Peyer's patch (tissue), 4 donors: ENCODE measurements around the gene PGS1. TPM values are rescaled to one million over a fixed set of nuclear protein-coding genes. Genes with fewer than 3 reads are reported as not detected.

ENCODE experiments used
- DNase-seq, 3 donors: peaks; one replicate each; pipeline ENCODE4 v3.0.0-alpha.2; 2017 to 2019
- H3K27ac ChIP-seq, 4 donors: fragments of 200-600 bp; sonication (generic); one replicate each; pipeline ENCODE4 v1.5.1; 2016 to 2019
- H3K27me3 ChIP-seq, 2 donors: fragments of 200-600 bp; sonication (generic); one replicate each; pipeline ENCODE4 v1.5.1; 2019
- H3K36me3 ChIP-seq, 3 donors: fragments of 200-600 bp; sonication (generic); one replicate each; pipeline ENCODE4 v1.5.1; 2016 to 2019
- H3K4me1 ChIP-seq, 4 donors: fragments of 200-600 bp; sonication (generic); one replicate each; pipeline ENCODE4 v1.5.1; 2016 to 2019
- H3K4me3 ChIP-seq, 4 donors: fragments of 200-600 bp; sonication (generic); 1 replicate in 3 of 4; 2 replicates in 1 of 4; pipeline ENCODE4 v1.5.1; 2016 to 2019; ENCODE audit warnings: mild to moderate bottlenecking in 1 of 4
- H3K9me3 ChIP-seq, 4 donors: fragments of 200-600 bp; sonication (generic); one replicate each; pipeline ENCODE4 v1.5.1; 2016 to 2019; ENCODE audit warnings: mild to moderate bottlenecking in 1 of 4
- CTCF ChIP-seq, 6 experiments: fragments of 450-650 bp in 4 of 6; fragments of 200-600 bp in 2 of 6; sonication (generic) in 1 of 6; IDR thresholded peaks; one replicate each; pipeline ENCODE4 v1.5.1; 2017 to 2019; ENCODE audit warnings: antibody characterized with exemption in 6 of 6, mild to moderate bottlenecking in 3 of 6, moderate library complexity in 1 of 6
- POLR2A ChIP-seq, 2 donors: fragments of 450-650 bp; IDR thresholded peaks; one replicate each; pipeline ENCODE4 v1.5.1; 2017; ENCODE audit warnings: antibody characterized with exemption in 2 of 2, mild to moderate bottlenecking in 2 of 2, moderate library complexity in 2 of 2
- total RNA-seq, 4 donors: library from RNA; depleted of rRNA; stranded (reverse); fragments of >200 nt; gene quantifications; one replicate each; pipeline ENCODE4 v1.1.0, GENCODE V29; 2016

The PGS1 gene
- total RNA-seq, 4 donors from 2014 or later: 32.4 to 149 (median 116) TPM

GRCh38 chr17:78423961-78424675, 45.7 kb downstream of the PGS1 start:
- Histone ChIP-seq H3K4me1 (peaks cover 0 to 20% (median 3%) of the 10 kb centered on the region in 4 donors), H3K27ac (no peak overlapping the region), H3K27me3 (no peaks in the 10 kb centered on the region), H3K4me3 (no peak overlapping the region), H3K36me3 (peaks cover 0 to 67% (median 0%) of the 10 kb centered on the region in 3 donors), H3K9me3 (no peaks in the 10 kb centered on the region)
- DNase-seq: no peak
- TF ChIP-seq POLR2A (IDR thresholded peaks at IDR 0.05) (no peak), CTCF (IDR thresholded peaks at IDR 0.05) (no peak)

GRCh38 chr17:78425429-78425828, 47.0 kb downstream of the PGS1 start:
- Histone ChIP-seq H3K36me3 (peaks cover 0 to 56% (median 0%) of the 10 kb centered on the region in 3 donors), H3K9me3 (no peaks in the 10 kb centered on the region), H3K27ac (no peak overlapping the region), H3K27me3 (no peaks in the 10 kb centered on the region), H3K4me1 (peaks cover 0 to 8% (median 3%) of the 10 kb centered on the region in 4 donors), H3K4me3 (no peak overlapping the region)
- TF ChIP-seq POLR2A (IDR thresholded peaks at IDR 0.05) (no peak), CTCF (IDR thresholded peaks at IDR 0.05) (no peak)
- DNase-seq: no peak

GRCh38 chr17:78426293-78426879, 47.9 kb downstream of the PGS1 start:
- TF ChIP-seq CTCF (IDR thresholded peaks at IDR 0.05): no peak
- no peak for TF ChIP-seq POLR2A (IDR thresholded peaks at IDR 0.05)
- Histone ChIP-seq H3K9me3 (no peaks in the 10 kb centered on the region), H3K27me3 (no peaks in the 10 kb centered on the region), H3K4me1 (peaks cover 0 to 6% (median 2%) of the 10 kb centered on the region in 4 donors), H3K36me3 (peaks cover 0 to 56% (median 0%) of the 10 kb centered on the region in 3 donors), H3K4me3 (no peak overlapping the region), H3K27ac (no peak overlapping the region)
- DNase-seq: no peak

- no peaks in the 10 kb centered on the region for H3K4me1 ChIP-seq
- peaks cover 0 to 51% (median 0%) of the 10 kb centered on the region in 3 donors for H3K36me3 ChIP-seq
- no peak for DNase-seq
- H3K4me3 ChIP-seq: no peak overlapping the region
- no peak overlapping the region for H3K27ac ChIP-seq
- H3K9me3 ChIP-seq: no peaks in the 10 kb centered on the region
- no peak for TF ChIP-seq POLR2A (IDR thresholded peaks at IDR 0.05)
- no peak for TF ChIP-seq CTCF (IDR thresholded peaks at IDR 0.05)
- H3K27me3 ChIP-seq: no peaks in the 10 kb centered on the region
Measured at GRCh38 chr17:78427140-78427539, 48.7 kb downstream of the PGS1 start.

- no peak for DNase-seq
- H3K36me3 ChIP-seq: peaks cover 0 to 45% (median 0%) of the 10 kb centered on the region in 3 donors
Measured at GRCh38 chr17:78428025-78428575, 49.7 kb downstream of the PGS1 start.

More at GRCh38 chr17:78428025-78428575, 49.7 kb downstream of the PGS1 start:
- no peak overlapping the region for H3K4me3 ChIP-seq
- TF ChIP-seq CTCF (IDR thresholded peaks at IDR 0.05): no peak
- no peak for TF ChIP-seq POLR2A (IDR thresholded peaks at IDR 0.05)
- no peaks in the 10 kb centered on the region for H3K9me3 ChIP-seq
- H3K4me1 ChIP-seq: no peaks in the 10 kb centered on the region
- no peaks in the 10 kb centered on the region for H3K27me3 ChIP-seq
- H3K27ac ChIP-seq: no peak overlapping the region
